Upper lobe of left lung (tissue), 4 donors: ENCODE data around the gene ACTR1B.

Experiments used
- CTCF ChIP-seq, 6 experiments: fragments of 450-650 bp in 4 of 6; fragments of 200-600 bp in 2 of 6; sonication (generic) in 2 of 6; IDR thresholded peaks; one replicate each; pipeline ENCODE4 v1.5.1; 2016 to 2019; ENCODE audit warnings: antibody characterized with exemption in 6 of 6
- POLR2A ChIP-seq, 4 donors: fragments of 450-650 bp; IDR thresholded peaks; one replicate each; pipeline ENCODE4 v1.5.1; 2016 to 2017; ENCODE audit warnings: antibody characterized with exemption in 4 of 4, mild to moderate bottlenecking in 2 of 4

GRCh38 chr2:97701186-97701585 lies 37.3 kb upstream of the ACTR1B start:
- no peak for TF ChIP-seq POLR2A (IDR thresholded peaks at IDR 0.05)
- no peak for TF ChIP-seq CTCF (IDR thresholded peaks at IDR 0.05)
